Retina (tissue), 1 donor: Measurements from ENCODE around the gene GNAS-AS1.
A peak's percentile ranks its signal among the peaks of the same experiment; 100 is the strongest.

ENCODE experiments used
- DNase-seq: peaks from one replicate; pipeline ENCODE4 v3.0.0-alpha.2; 2016

Gene GNAS-AS1

GRCh38 chr20:58855506-58856389, 5.0 kb upstream of the GNAS-AS1 start:
- no peak for DNase-seq

DNA sequence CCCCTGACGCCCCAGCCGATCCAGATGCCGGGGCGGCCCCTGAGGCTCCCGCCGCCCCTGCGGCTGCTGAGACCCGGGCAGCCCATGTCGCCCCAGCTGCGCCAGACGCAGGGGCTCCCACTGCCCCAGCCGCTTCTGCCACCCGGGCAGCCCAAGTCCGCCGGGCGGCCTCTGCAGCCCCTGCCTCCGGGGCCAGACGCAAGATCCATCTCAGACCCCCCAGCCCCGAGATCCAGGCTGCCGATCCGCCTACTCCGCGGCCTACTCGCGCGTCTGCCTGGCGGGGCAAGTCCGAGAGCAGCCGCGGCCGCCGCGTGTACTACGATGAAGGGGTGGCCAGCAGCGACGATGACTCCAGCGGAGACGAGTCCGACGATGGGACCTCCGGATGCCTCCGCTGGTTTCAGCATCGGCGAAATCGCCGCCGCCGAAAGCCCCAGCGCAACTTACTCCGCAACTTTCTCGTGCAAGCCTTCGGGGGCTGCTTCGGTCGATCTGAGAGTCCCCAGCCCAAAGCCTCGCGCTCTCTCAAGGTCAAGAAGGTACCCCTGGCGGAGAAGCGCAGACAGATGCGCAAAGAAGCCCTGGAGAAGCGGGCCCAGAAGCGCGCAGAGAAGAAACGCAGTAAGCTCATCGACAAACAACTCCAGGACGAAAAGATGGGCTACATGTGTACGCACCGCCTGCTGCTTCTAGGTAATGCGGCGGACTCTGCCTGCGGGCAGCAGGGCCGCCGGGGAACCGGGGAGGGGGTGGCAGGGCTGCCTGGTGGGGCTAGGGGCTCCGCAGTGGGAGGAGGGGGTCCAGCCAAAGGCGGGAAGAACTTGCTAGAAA, 4.2 kb upstream of the GNAS-AS1 start:
- DNase-seq: peak; percentile 59

- DNase-seq: peak; percentile 39
Measured at GRCh38 chr20:58853976-58854637, 3.4 kb upstream of the GNAS-AS1 start.

DNA sequence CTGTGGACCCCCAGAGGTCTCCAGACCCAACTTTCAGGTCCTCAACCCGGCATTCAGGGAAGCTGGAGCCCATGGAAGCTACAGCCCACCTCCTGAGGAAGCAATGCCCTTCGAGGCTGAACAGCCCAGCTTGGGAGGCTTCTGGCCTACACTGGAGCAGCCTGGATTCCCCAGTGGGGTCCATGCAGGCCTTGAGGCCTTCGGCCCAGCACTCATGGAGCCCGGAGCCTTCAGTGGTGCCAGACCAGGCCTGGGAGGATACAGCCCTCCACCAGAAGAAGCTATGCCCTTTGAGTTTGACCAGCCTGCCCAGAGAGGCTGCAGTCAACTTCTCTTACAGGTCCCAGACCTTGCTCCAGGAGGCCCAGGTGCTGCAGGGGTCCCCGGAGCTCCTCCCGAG, 2.8 kb upstream of the GNAS-AS1 start:
- no peak for DNase-seq

DNA sequence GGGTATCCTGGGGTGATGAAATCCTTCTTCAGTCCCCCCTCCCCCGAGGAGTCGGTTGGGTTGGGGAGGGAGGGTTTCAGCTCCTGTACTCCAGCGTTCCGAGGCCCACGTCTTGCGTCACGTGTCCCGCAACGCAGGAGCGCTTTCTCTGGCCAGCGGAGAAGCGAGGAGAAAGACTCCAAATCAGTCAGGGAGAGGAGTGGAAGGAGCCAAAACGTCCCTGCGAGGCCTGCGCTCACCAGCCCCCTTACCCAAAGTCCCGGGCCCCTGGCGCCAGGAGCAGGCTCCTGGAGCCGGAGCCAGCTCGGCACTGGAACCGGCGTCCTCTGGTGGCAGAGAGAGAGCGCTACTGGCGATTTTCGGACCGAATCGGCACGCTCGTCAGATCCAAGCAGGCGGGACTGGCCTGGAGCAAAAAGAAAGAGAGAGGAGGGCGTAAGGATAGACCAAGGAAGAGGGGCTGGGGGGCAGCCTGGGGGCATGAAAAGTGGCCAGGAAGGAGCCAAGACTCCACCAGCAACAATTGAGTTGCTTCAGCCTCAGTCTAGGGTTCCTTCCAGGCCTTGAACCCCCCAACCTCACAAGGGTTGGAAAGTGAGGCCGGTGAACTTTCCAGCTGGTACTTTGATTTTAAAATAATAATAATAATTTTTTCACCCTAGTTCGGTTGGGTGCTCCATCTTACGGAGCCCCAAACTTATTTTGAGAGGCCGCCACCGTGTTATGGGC, 2.0 kb upstream of the GNAS-AS1 start, which contains the start of gene GNAS:
Gene GNAS (plus strand): TSS at position 174 of the 729 bp plus-strand sequence.
- DNase-seq: peak; percentile 84

DNA sequence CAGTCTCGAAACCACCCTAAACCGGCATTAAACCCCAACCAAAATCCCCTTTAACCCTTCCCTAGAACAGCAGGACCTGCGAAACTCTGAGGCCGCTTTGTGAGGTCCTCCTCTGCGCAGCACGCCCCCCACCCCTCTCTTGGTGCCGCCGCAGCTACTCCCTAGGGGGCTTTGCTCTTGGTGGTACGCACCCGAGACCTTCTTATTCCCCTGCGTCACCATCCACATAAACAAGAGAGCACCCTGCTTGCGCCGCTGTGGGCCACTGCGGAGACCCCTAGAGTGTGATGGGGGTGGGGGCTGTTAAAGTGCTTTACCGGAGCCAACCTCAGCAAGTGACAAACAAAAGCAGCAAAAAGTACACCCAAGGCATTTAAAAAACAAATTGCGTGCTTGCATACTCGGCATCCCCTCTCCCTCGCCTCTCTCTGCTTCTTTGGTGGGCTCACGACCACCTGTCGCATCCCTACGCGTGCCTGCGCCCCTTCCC, 1.3 kb upstream of the GNAS-AS1 start:
- peak; percentile 38 for DNase-seq

GRCh38 chr20:58851221-58851968, 693 bp upstream of the GNAS-AS1 start:
- DNase-seq: peak; percentile 44

- no peak for DNase-seq
Measured at GRCh38 chr20:58847463-58847862, 3.2 kb downstream of the GNAS-AS1 start.

DNA sequence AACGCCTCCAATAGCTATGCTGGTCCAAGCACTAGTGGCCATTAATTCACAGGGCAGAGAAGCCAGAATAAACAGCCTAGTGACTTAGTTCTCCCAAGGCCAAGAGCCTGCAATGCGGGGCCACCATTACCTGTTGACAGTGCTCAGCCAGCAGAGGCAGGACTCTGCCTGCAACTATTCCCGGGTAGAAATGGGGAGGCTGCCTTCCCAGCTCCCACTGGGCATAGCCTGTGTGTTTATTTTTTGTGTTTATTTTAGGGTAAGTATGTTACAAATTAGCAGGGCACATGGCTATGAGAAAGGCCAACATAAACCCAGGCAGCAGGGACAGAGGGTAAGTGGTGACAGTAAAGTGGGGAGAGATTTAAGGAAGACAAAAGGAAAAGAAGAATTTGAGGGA, 5.0 kb downstream of the GNAS-AS1 start:
- DNase-seq: no peak

DNA sequence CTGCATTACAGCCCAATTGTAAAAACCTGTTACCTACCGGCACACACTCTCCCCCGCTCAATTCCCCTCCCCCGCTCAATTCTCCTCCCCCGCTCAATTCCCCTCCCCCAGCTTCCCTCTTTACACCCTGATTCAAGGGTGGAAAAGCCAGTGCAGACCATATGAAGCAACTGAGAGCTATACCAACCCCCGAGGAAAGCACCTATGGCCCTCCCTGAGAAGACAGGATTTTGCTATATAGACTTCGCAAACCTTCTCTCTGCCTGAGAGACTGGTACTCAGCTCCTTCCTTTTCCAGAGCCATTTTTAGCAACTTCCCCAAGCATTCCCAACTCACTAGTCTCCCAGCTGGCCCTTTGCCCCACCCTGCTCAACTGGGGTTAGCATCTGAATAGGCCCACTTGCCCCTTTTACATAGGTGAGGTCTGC, 7.6 kb downstream of the GNAS-AS1 start:
- DNase-seq: no peak

GRCh38 chr20:58842276-58842675, 8.4 kb downstream of the GNAS-AS1 start:
- no peak for DNase-seq

- peak; percentile 39 for DNase-seq
Measured at GRCh38 chr20:58841539-58842264, 9.0 kb downstream of the GNAS-AS1 start.

- DNase-seq: peak; percentile 17
Measured at GRCh38 chr20:58840816-58841538, 9.7 kb downstream of the GNAS-AS1 start.

GRCh38 chr20:58839991-58840747, 10.5 kb downstream of the GNAS-AS1 start:
- peak; percentile 27 for DNase-seq

DNA sequence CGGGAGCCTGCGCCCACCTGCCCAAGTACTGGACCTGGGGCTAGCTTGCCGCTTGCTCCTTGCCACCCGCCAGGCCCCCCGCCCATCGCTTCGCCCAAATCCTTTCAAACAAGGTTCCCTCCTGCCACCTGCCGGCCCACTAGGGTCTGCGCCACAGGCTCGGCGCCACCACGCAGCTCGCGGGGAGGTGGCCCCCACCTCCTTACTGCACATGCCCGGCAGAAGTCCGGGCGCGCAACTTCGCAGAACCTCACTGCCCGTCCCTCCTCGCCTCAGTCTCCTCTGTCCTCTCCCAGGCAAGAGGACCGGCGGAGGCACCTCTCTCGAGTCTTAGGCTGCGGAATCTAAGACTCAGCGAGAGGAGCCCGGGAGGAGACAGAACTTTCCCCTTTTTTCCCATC, 11.2 kb downstream of the GNAS-AS1 start:
- DNase-seq: peak; percentile 75

DNA sequence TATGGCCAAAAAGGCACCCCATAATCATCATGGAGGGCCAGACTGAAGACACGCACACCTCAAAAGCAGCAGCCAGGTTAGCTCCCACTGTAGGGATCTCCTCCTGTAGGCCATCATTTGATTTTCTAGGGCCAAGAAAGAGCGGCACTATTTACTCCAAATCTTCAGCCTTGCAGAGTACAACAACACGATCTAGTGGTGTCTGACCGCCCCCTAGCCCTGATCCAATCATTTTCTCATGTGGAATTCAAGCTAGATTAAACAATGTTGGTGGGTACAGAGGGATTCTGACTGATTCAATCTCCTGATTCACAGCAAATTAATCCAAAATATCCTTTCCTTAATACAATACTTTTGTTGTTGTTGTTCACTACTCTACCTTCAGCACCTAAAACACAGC, 12.5 kb downstream of the GNAS-AS1 start:
- DNase-seq: no peak

- DNase-seq: no peak
Measured at GRCh38 chr20:58837717-58838116, 13.0 kb downstream of the GNAS-AS1 start.

GRCh38 chr20:58836616-58837204, 14.0 kb downstream of the GNAS-AS1 start:
- DNase-seq: no peak

DNA sequence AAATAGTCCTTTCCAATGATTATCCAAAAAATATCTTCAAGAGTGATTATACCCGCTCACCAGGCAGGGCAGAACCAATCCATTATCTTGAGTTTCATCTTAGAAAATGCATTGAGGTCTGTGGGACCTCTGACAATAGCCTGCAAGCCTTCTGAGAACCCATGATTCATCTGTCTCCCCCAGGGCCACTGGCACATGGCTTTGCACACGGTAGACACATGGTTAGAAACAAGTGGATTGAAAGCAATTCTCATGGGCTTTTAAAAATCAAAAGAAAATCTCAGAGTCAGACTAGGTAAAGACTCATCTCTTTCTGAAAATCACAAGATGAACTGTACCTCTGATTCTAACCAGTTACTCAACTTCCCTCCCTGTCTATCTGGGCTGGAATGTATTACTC, 15.5 kb downstream of the GNAS-AS1 start:
- no peak for DNase-seq
